Measurements from ENCODE around the gene TRMT6.

Gene TRMT6

GRCh38 chr20:5949943-5950270 is 426 bp downstream of the TRMT6 start:
- no peak for DNase-seq (ENCODE audit: low spot score)

GRCh38 chr20:5947276-5947675 is 3.1 kb downstream of the TRMT6 start:
- no peak for DNase-seq (ENCODE audit: low spot score)

GRCh38 chr20:5945963-5946362 is 4.4 kb downstream of the TRMT6 start:
- no peak for DNase-seq (ENCODE audit: low spot score)

GRCh38 chr20:5938456-5939029 is 11.8 kb downstream of the TRMT6 start:
- DNase-seq (ENCODE audit: low spot score), result no peak

- DNase-seq (ENCODE audit: low spot score), result no peak
Observed at GRCh38 chr20:5936238-5936637, 14.1 kb downstream of the TRMT6 start.

- DNase-seq (ENCODE audit: low spot score), result no peak
Observed at GRCh38 chr20:5935384-5935783, 14.9 kb downstream of the TRMT6 start.

- DNase-seq (ENCODE audit: low spot score), result peak; percentile 79
Observed at GRCh38 chr20:5933802-5934436, 16.4 kb downstream of the TRMT6 start.

GRCh38 chr20:5932796-5933195 is 17.5 kb downstream of the TRMT6 start:
- no peak for DNase-seq (ENCODE audit: low spot score)

- no peak for DNase-seq (ENCODE audit: low spot score)
Observed at GRCh38 chr20:5931411-5931810, 18.9 kb downstream of the TRMT6 start.

- no peak for DNase-seq (ENCODE audit: low spot score)
Observed at GRCh38 chr20:5928836-5929715, 21.3 kb downstream of the TRMT6 start.

GRCh38 chr20:5927749-5928462 is 22.4 kb downstream of the TRMT6 start:
- no peak for DNase-seq (ENCODE audit: low spot score)

GRCh38 chr20:5925551-5925950 is 24.8 kb downstream of the TRMT6 start:
- no peak for DNase-seq (ENCODE audit: low spot score)

GRCh38 chr20:5923493-5923892 is 26.8 kb downstream of the TRMT6 start:
- no peak for DNase-seq (ENCODE audit: low spot score)

- no peak for DNase-seq (ENCODE audit: low spot score)
Observed at GRCh38 chr20:5920581-5920980, 29.8 kb downstream of the TRMT6 start.

- DNase-seq (ENCODE audit: low spot score), result no peak
Observed at GRCh38 chr20:5919626-5920544, 30.4 kb downstream of the TRMT6 start.

- DNase-seq (ENCODE audit: low spot score), result no peak
Observed at GRCh38 chr20:5918856-5919625, 31.3 kb downstream of the TRMT6 start.

- DNase-seq (ENCODE audit: low spot score), result no peak
Observed at GRCh38 chr20:5914859-5915258, 35.5 kb downstream of the TRMT6 start.

GRCh38 chr20:5913166-5913565 is 37.2 kb downstream of the TRMT6 start:
- no peak for DNase-seq (ENCODE audit: low spot score)

GRCh38 chr20:5910186-5910585 is 40.1 kb downstream of the TRMT6 start:
- DNase-seq (ENCODE audit: low spot score), result no peak

GRCh38 chr20:5908981-5909380 is 41.4 kb downstream of the TRMT6 start:
- DNase-seq (ENCODE audit: low spot score), result no peak

GRCh38 chr20:5900908-5901307 is 49.4 kb downstream of the TRMT6 start:
- DNase-seq (ENCODE audit: low spot score), result no peak
